ENCODE data around the gene OR51A2. TPM values are rescaled to one million over a fixed set of nuclear protein-coding genes. Genes with fewer than 3 reads are reported as not detected.
"Not testable (repeated sequence)": the region's sequence is repeated elsewhere in the genome, so short reads cannot be mapped to it uniquely, and the experiment has no call there.

The OR51A2 gene
- total RNA-seq (2021) = not detected in 2 replicates
- long read RNA-seq = 0 reads

DNA sequence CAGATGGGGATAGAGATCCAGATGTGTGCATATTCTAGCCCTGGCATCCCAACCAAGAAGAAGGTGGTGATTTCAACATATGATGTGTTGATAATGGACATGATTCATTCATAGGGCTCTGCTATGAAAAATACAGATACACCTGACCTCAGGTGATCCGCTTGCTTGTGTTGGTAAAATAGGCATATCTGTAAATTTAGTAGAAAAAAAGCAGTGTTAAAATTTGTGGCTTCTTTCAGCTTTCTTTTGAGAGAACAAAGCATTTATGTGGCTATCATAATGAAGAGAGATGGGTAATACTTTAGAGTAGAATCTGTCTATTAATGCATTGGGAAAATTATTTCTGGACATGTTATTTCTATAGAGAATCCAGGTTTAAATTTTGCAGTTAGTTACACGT lies at the start of gene OR51A2:
TSS of gene OR51A2 (minus strand) at position 101 of the 400 bp plus-strand sequence. CDS start at position 101, 0 bp downstream.
- DNase-seq; H3K18ac ChIP-seq (ENCODE audit: insufficient read length, low read depth, low read length); H3K23me2 ChIP-seq (ENCODE audit: insufficient read length, low read depth, low read length, poor library complexity, severe bottlenecking); H3K4me1 ChIP-seq (ENCODE audit: insufficient read depth, low read length); H2BK20ac ChIP-seq (ENCODE audit: low read depth, low read length, poor library complexity, severe bottlenecking); H3K79me2 ChIP-seq (ENCODE audit: insufficient read depth, low read length); H3K23ac ChIP-seq (ENCODE audit: insufficient read length, low read depth, low read length); H3K27ac Mint-ChIP-seq; H2BK15ac ChIP-seq (ENCODE audit: low read depth, low read length); H4K8ac ChIP-seq (replicated peaks; ENCODE audit: insufficient read length, low read depth, low read length); H3K9me3 ChIP-seq (ENCODE audit: control insufficient read depth, low read depth, low read length); H2BK5ac ChIP-seq (ENCODE audit: insufficient read length, low read length); H3K14ac ChIP-seq (ENCODE audit: insufficient read depth, low read length); H2BK120ac ChIP-seq (ENCODE audit: low read depth, low read length, poor library complexity, severe bottlenecking); H3K4ac ChIP-seq (ENCODE audit: low read depth, low read length); H3K36me3 Mint-ChIP-seq (ENCODE audit: insufficient read depth in 1 of 3, low read depth in 3 of 3); H3K4me1 Mint-ChIP-seq; H3K27me3 Mint-ChIP-seq (ENCODE audit: low read depth); H3K56ac ChIP-seq (ENCODE audit: insufficient read length, low read depth, low read length); H3K4me3 Mint-ChIP-seq; H2BK12ac ChIP-seq (ENCODE audit: insufficient read length, low read depth, low read length); H3K9me3 Mint-ChIP-seq; H3T11ph ChIP-seq (ENCODE audit: low read length); H3K9ac ChIP-seq (ENCODE audit: extremely low read depth, insufficient read length, low read length); H2AFZ ChIP-seq (ENCODE audit: low read length); H3K27me3 ChIP-seq (ENCODE audit: insufficient read depth, low read length); H4K5ac ChIP-seq (ENCODE audit: insufficient read length, low read depth, low read length); H3K79me1 ChIP-seq (ENCODE audit: insufficient read depth, low read depth, low read length, poor library complexity, severe bottlenecking); H4K91ac ChIP-seq (ENCODE audit: insufficient read length, low read depth, low read length); H4K20me1 ChIP-seq (ENCODE audit: control insufficient read depth, insufficient read depth, insufficient read length); H2AK5ac ChIP-seq (ENCODE audit: insufficient read length, low read length); H3K27ac ChIP-seq (ENCODE audit: insufficient read length, low read depth, low read length); H3K4me2 ChIP-seq (ENCODE audit: insufficient read depth, insufficient read length, low read length): not testable (repeated sequence)
- WGBS (ENCODE audit: extremely low coverage, insufficient read length, low lambda C conversion rate) = no CpG with 5 or more reads among the region's 2 CpGs
